ENCODE data around the gene TGOLN2. TPM values are rescaled to one million over a fixed set of nuclear protein-coding genes. Genes with fewer than 3 reads are reported as not detected.
A peak's percentile ranks its signal among the peaks of the same experiment; 100 is the strongest.

TGOLN2 gene
- total RNA-seq (66.5 and 72.0 TPM in 2 replicates), polyA plus RNA-seq (51.1 and 52.4 TPM in 2 replicates)

DNA sequence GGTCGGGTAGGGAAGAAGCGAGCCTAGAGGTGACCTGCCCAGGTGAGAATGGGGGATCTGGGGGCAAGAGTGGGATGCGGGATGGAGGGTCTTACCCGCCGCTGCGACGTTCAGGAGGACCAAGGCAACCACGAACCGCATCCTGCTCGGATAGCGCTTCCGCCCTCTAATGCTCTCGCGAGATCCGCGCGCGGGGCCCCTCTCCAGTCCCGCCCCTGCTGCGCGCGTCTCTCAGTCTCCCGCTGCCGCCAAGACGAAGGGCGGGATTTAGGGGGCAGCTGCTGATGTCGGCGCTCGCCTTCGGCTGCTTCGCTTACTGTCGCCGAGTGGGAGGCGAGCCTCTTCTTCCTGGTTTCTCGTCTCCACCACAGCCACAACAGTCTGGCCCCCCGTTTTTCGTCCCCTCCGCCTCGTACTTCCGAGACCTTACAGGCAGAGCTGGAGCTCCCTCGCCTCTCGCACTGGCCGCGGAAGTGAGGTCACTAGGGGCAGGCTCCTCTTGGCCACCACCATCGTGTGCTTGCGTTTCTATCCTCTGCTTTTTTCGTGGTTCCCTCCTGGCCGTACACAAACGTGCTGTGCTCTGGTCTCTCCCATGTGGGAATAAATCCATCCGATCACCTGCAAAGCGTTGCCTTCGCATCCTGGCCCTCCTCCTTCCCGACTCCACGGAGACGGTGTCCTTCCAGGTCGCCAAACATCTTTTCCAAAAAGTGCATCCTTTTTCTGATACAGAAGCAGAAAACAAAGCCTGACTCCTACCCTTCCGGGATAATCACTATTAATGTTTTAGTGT is at the start of gene TGOLN2:
TSS of gene TGOLN2 (minus strand) at position 168 of the 796 bp plus-strand sequence. CDS start at position 141, 27 bp downstream.
- DNase-seq (ENCODE audit: low spot score) = peak; percentile 98
- Histone ChIP-seq H2AFZ (peak within 1 kb of the TSS; percentile 93), H3K4me2 (peak within 1 kb of the TSS; percentile 95), H3K9me3 (ENCODE audit: low read depth) (no peaks in the 10 kb centered on the region), H3K9me2 (replicated peaks; ENCODE audit: insufficient read depth) (no peaks in the 10 kb centered on the region), H3K4me3 (peak within 1 kb of the TSS; percentile 57), H3K79me2 (peaks cover 37% of the 10 kb centered on the region), H4K20me1 (ENCODE audit: insufficient read depth, poor library complexity, severe bottlenecking) (peaks cover 15% of the 10 kb centered on the region), H3K27ac (peak within 1 kb of the TSS; percentile 98), H3K27me3 (no peaks in the 10 kb centered on the region), H3K4me1 (ENCODE audit: insufficient read depth) (peaks cover 15% of the 10 kb centered on the region), H3K36me3 (replicated peaks; ENCODE audit: insufficient read depth, low read depth) (no peaks in the 10 kb centered on the region)
- TF ChIP-seq EZH2 (IDR thresholded peaks at IDR 0.05; ENCODE audit: borderline replicate concordance) (no peak), EZH2phosphoT487 (IDR thresholded peaks at IDR 0.05; ENCODE audit: low read depth, severe bottlenecking, unreplicated experiment) (no peak)
- TF ChIP-seq, protein P1, sequence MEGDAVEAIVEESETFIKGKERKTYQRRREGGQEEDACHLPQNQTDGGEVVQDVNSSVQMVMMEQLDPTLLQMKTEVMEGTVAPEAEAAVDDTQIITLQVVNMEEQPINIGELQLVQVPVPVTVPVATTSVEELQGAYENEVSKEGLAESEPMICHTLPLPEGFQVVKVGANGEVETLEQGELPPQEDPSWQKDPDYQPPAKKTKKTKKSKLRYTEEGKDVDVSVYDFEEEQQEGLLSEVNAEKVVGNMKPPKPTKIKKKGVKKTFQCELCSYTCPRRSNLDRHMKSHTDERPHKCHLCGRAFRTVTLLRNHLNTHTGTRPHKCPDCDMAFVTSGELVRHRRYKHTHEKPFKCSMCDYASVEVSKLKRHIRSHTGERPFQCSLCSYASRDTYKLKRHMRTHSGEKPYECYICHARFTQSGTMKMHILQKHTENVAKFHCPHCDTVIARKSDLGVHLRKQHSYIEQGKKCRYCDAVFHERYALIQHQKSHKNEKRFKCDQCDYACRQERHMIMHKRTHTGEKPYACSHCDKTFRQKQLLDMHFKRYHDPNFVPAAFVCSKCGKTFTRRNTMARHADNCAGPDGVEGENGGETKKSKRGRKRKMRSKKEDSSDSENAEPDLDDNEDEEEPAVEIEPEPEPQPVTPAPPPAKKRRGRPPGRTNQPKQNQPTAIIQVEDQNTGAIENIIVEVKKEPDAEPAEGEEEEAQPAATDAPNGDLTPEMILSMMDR (IDR thresholded peaks at IDR 0.05; ENCODE audit: poor library complexity) = no peak
- 2% methylated on average over 55 of the region's 57 CpGs for WGBS (ENCODE audit: low lambda C conversion rate, missing lambda C conversion rate)

DNA sequence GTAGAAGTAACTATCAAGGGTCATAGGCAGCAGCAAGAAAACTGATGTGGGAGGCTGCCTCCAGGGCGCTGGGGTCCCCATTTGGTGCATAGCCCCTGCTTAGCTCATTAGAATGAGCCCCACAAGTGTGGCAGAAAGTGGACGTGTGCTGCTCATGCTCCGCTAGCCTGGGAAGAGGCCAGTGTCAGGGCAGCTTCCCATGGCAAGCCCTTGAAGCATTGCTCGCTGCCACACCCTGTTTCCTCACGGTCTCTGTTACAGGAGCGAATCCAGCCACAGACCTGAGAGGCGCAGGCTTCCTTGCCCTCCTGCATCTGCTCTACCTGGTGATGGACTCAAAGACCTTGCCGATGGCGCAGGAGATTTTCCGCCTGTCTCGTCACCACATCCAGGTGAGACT is 49.3 kb upstream of the TGOLN2 start:
- H3K9me3 ChIP-seq (ENCODE audit: low read depth) = no peaks in the 10 kb centered on the region
- no peaks in the 10 kb centered on the region for H3K36me3 ChIP-seq (replicated peaks; ENCODE audit: insufficient read depth, low read depth)
- 86% methylated on average over 11 of the region's 11 CpGs for WGBS (ENCODE audit: low lambda C conversion rate, missing lambda C conversion rate)

DNA sequence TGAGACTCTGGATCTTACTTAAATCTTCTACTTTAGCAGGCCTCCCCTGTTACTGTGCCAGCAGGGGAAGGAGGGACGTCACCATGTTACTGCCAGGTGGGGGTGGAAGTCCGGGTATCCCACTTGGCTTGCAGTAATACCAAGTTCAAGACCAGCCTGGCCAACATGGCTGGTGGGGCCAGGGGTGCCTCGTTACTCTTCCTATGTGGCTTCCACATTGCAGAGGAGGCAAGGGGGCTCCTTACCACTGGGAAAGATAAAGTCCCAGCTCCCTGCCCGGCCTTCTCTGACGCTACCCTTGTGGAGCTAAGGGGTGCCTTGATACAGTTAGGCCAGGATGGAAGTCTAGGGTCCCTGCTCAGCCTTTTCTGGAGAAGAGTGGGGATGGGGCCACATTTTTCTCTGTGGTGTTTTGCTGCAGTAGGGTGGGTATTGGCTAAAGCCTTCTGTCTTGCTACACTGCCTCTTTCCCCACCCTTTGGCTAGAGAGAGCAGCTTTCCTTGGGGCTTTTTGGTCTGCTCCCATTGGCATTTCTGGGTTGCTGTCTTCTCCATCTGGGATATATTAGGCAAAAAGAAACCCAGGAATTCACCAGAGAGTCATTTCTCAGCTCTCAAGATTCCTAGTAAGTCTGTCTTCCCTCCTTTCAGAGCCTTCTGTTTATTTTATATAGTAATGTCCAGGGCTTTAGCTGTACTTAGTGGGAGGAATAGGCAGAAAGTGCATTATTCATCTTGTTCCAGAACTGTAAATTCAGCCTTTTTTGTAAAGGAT is 48.7 kb upstream of the TGOLN2 start:
- Histone ChIP-seq H4K20me1 (ENCODE audit: insufficient read depth, poor library complexity, severe bottlenecking) (no peaks in the 10 kb centered on the region), H3K27ac (peak overlapping the region; percentile 76), H3K4me1 (ENCODE audit: insufficient read depth) (peaks cover 6% of the 10 kb centered on the region), H3K9me3 (ENCODE audit: low read depth) (no peaks in the 10 kb centered on the region), H3K4me3 (no peak overlapping the region), H3K9me2 (replicated peaks; ENCODE audit: insufficient read depth) (no peaks in the 10 kb centered on the region), H2AFZ (no peak overlapping the region), H3K36me3 (replicated peaks; ENCODE audit: insufficient read depth, low read depth) (no peaks in the 10 kb centered on the region), H3K79me2 (no peaks in the 10 kb centered on the region), H3K4me2 (peak overlapping the region; percentile 27), H3K27me3 (no peaks in the 10 kb centered on the region)
- WGBS (ENCODE audit: low lambda C conversion rate, missing lambda C conversion rate) = 95% methylated on average over 5 of the region's 5 CpGs
- TF ChIP-seq EZH2 (IDR thresholded peaks at IDR 0.05; ENCODE audit: borderline replicate concordance) (no peak), EZH2phosphoT487 (IDR thresholded peaks at IDR 0.05; ENCODE audit: low read depth, severe bottlenecking, unreplicated experiment) (no peak)
- TF ChIP-seq, protein P1 (IDR thresholded peaks at IDR 0.05; ENCODE audit: poor library complexity) = no peak
- DNase-seq (ENCODE audit: low spot score) = no peak

More for the DNA sequence above, 49.3 kb upstream of the TGOLN2 start:
- H3K4me2 ChIP-seq = peak overlapping the region; percentile 27
- H3K27ac ChIP-seq = peak overlapping the region; percentile 76
- H3K27me3 ChIP-seq = no peaks in the 10 kb centered on the region
- no peak for DNase-seq (ENCODE audit: low spot score)
- H2AFZ ChIP-seq = no peak overlapping the region
- H3K4me1 ChIP-seq (ENCODE audit: insufficient read depth) = peaks cover 6% of the 10 kb centered on the region
- H3K4me3 ChIP-seq = no peak overlapping the region
- no peaks in the 10 kb centered on the region for H3K9me2 ChIP-seq (replicated peaks; ENCODE audit: insufficient read depth)
- no peaks in the 10 kb centered on the region for H3K79me2 ChIP-seq
- H4K20me1 ChIP-seq (ENCODE audit: insufficient read depth, poor library complexity, severe bottlenecking) = no peaks in the 10 kb centered on the region
- TF ChIP-seq, protein P1 (IDR thresholded peaks at IDR 0.05; ENCODE audit: poor library complexity) = no peak

Data from hepatocyte (in vitro differentiated cells).